Mucosa of descending colon (tissue), 3 donors: Measurements from ENCODE around the gene SRRD. TPM values are rescaled to one million over a fixed set of nuclear protein-coding genes. Genes with fewer than 3 reads are reported as not detected.
"Not testable (repeated sequence)": the region's sequence is repeated elsewhere in the genome, so short reads cannot be mapped to it uniquely, and the experiment has no call there.

Experiments
- ATAC-seq: fragments of 200-7000 bp; cut with Tn5 transposase; one replicate; pipeline ENCODE4 v1.9.1; 2020; ENCODE audit warnings: mild to moderate bottlenecking, moderate library complexity
- DNase-seq, 3 donors: peaks; one replicate each; pipeline ENCODE4 v3.0.0-alpha.2; 2020
- H3K36me3 ChIP-seq: fragments of 200-600 bp; one replicate; pipeline ENCODE4 v1.8.0; 2021; ENCODE audit warnings: low read depth, mild to moderate bottlenecking
- H3K4me1 ChIP-seq: fragments of 200-600 bp; one replicate; pipeline ENCODE4 v1.8.0; 2021; ENCODE audit warnings: low read depth, mild to moderate bottlenecking
- H3K4me3 ChIP-seq: fragments of 200-600 bp; one replicate; pipeline ENCODE4 v1.8.0; 2021; ENCODE audit warnings: mild to moderate bottlenecking
- H3K9me3 ChIP-seq: fragments of 200-600 bp; one replicate; pipeline ENCODE4 v1.8.0; 2021; ENCODE audit warnings: mild to moderate bottlenecking
- CTCF ChIP-seq: fragments of 200-600 bp; IDR thresholded peaks from one replicate; pipeline ENCODE4 v1.8.0; 2022; ENCODE audit warnings: antibody characterized with exemption, mild to moderate bottlenecking
- intact Hi-C, 2 donors: fragments of 100-400 bp; cut with DNase I in 1 of 2; cut with micrococcal nuclease in 1 of 2; formaldehyde crosslinking; loops; one replicate each; pipeline versions ENCODE4 v1.11.0 to v1.11.1; 2022; cut with DNase I, micrococcal nuclease
- long read RNA-seq, 2 donors: library from polyadenylated mRNA; unstranded; transcript quantifications; one replicate each; pipeline ENCODE4 v2.0.0, GENCODE V29; 2019 to 2021
- total RNA-seq, 3 donors: library from RNA; stranded (reverse); fragmentation: NEBNext Ultra II Directional in 2 of 3; extraction: Animal tissue kit (Norgen Biotek cat#: 25700) in 2 of 3; gene quantifications; one replicate each; pipeline versions ENCODE4 v1.2.1 to v1.2.4, GENCODE V29; 2021 to 2023
- donor health status: DM: no; HTN: no; CAD: no; lungs with moderate emphysema.
- donor health status: DM: no; HTN: no; CAD: no.
- donor health status: DM: no; HTN: yes; CAD: no.

The SRRD gene, protein sequence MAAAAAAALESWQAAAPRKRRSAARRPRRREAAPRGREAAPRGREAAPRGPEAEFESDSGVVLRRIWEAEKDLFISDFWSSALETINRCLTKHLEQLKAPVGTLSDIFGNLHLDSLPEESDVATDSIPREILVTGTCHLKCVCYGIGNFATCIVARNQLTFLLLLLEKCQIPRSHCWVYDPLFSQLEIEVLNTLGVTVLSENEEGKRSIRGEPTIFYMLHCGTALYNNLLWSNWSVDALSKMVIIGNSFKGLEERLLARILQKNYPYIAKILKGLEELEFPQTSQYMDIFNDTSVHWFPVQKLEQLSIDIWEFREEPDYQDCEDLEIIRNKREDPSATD
- 10 to 100 TPM; 11.1 to 19.1 (median 11.2) TPM for total RNA-seq
- long read RNA-seq, donor 1, full-length matches to known transcripts, result 16 of 18 reads
- long read RNA-seq, donor 1, partial matches to known transcripts, result 1 of 18 reads
- long read RNA-seq, donor 1, other reads (novel, unspliced or antisense), result 1 of 18 reads
- long read RNA-seq, donor 2, result 0 reads

DNA sequence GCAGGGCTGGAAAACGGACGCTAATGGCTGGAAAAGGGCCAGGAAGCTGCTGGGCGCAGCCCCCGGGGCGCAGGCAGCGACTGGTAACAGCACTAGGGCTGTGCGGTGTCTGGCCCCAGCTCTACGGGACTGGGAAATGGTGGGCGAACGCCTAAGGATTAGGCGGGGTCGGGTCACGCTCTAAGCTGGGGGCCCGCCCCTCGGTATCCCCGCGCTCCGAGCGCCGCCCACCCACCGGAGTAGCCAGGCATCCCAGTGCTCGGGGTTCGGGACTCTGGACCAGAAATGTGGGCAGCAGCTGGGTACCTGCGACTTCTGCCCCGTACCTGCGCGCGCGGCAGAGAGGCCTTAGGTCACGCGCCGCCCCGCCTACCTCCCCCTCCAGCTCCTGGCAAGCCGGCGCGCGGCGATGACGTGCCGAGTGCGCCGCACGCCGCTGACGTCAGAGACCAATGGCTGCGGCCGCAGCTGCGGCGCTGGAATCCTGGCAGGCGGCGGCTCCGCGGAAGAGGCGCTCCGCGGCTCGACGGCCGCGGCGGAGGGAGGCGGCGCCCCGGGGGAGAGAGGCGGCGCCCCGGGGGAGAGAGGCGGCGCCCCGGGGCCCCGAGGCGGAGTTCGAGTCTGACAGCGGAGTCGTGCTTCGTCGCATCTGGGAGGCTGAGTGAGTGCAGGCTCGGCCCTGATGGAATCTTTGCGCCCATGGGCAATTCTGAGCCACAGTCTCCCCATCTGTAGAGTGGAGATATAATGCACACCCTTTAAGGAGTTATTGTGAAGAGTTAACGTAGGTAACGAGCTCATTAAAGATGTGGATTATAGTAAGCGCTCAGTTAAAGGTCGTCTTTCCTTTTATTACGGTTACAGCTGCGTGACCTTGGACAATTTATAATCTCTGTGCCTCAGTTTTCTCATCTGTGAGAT is at the start of gene SRRD, which contains the start of gene HPS4:
SRRD (plus strand) TSS at position 439 of the 921 bp plus-strand sequence; CDS start at position 453, 14 bp downstream.
HPS4 (minus strand) TSS at position 345 of the 921 bp plus-strand sequence. CDS start 2,021 bp downstream, outside the sequence.
- Histone ChIP-seq H3K4me1 (peaks cover 38% of the 10 kb centered on the region), H3K4me3 (peak within 1 kb of the TSS; percentile 69), H3K9me3 (no peaks in the 10 kb centered on the region), H3K36me3 (no peaks in the 10 kb centered on the region)
- intact Hi-C loops, result no loop called here
- no peak for TF ChIP-seq CTCF
- DNase-seq (peak; percentile 94 to 96 (median 95)), ATAC-seq (peak; percentile 96)

GRCh38 chr22:26435327-26436093 is 48.2 kb upstream of the SRRD start:
- peak in 1 of 3 donors; percentile 31 for DNase-seq
- intact Hi-C loops, result no loop called here
- TF ChIP-seq CTCF, result no peak
- Histone ChIP-seq H3K36me3 (no peaks in the 10 kb centered on the region), H3K4me3 (no peak overlapping the region), H3K4me1 (peaks cover 22% of the 10 kb centered on the region), H3K9me3 (no peaks in the 10 kb centered on the region)
- no peak for ATAC-seq

- peak; percentile 7 for TF ChIP-seq CTCF
- DNase-seq (peak; percentile 72 to 84 (median 80)), ATAC-seq (peak; percentile 99)
- peaks cover 22% of the 10 kb centered on the region for H3K4me1 ChIP-seq
- H3K9me3 ChIP-seq, result no peaks in the 10 kb centered on the region
- no peaks in the 10 kb centered on the region for H3K36me3 ChIP-seq
- intact Hi-C loops, result no loop called here
- H3K4me3 ChIP-seq, result no peak overlapping the region
Measured at GRCh38 chr22:26436903-26437515, 46.7 kb upstream of the SRRD start.

GRCh38 chr22:26437694-26438392 is 45.8 kb upstream of the SRRD start:
- no peak for DNase-seq
- Histone ChIP-seq H3K4me3 (no peak overlapping the region), H3K9me3 (no peaks in the 10 kb centered on the region), H3K36me3 (no peaks in the 10 kb centered on the region), H3K4me1 (peaks cover 22% of the 10 kb centered on the region)
- TF ChIP-seq CTCF, result no peak
- intact Hi-C loops, result no loop called here
- no peak for ATAC-seq

DNA sequence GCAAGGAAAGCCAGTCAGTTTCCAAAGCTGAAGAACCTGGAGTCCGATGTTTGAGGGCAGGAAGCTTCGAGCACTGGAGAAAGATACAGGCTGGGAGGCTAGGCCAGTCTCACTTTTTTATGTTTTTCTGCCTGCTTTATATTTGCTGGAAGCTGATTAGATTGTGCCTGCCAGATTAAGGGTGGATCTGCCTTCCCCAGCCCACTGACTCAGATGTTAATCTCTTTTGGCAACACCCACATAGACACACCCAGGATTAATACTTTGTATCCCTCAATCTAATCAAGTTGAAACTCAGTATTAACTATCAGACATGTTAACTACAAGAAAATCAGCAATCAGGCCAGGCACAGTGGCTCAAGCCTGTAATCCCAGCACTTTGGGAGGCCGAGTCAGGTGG is 44.9 kb upstream of the SRRD start:
- H3K36me3 ChIP-seq, intact Hi-C loops, H3K9me3 ChIP-seq, ATAC-seq, H3K4me3 ChIP-seq, DNase-seq: not testable (repeated sequence)
- peaks cover 22% of the 10 kb centered on the region for H3K4me1 ChIP-seq
